NCI-H774 (cell line): ENCODE measurements around the gene E2F8.

Source experiments
- DNase-seq: peaks from one replicate; lab custom pipeline; 2025; lab: John Stamatoyannopoulos, UW

Gene E2F8

DNA sequence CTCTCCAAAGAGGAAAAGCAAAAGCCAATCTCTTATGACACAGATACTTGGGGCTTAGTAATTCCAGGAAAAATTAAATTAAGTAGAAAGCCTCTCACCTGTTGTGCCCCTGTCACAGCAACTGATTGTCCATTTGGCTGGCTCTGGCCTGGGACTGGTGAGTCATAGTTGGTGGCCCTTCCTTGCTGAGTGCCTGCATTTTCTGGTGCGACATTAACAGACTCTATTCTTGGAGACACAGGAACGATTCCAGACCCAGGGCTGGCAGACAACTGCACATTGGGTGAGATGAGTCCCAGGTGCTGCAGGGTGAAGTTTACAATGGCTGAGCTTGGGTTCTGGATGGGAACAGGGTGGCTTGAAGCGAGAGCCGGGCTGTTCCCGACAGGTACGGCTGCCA, 15.6 kb downstream of the E2F8 start:
- no peak for DNase-seq

DNA sequence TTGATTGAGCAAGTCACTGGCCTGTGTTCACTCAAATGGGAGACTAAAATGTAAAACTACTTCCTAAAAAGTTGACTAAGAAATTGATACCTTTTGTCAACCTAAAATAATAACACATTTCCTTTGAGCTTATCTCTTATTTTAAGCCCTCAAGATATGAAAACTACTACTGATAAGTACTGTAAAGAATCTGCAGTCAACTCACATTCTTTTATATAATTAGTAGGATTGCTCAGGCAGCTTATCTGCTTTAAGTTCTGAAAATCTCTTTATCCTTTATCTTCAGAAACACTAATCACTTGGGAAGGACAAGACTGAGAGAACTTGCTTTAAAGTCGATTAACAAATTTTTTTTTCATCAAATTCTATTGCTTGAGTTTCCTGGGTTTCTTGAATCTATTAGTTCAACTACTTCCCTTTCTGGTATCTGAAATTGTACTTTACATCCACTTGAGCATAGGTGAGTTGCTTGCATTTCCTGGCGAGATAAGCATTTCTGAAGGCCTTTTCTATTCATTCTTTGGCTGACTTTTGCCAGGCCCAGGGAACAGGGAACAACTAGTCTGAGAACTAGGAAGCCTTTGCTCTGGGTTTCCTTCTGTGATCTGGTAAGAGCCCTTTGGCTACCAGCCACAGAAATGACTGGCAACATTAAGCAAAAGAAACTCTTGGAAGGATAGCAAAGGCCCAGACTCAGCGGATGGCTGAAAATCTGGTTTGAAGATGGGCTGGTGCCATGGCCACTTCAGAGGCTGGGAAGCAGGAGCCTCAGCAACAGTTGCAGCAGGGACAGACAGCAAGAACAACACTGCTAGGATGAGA, 19.6 kb downstream of the E2F8 start:
- no peak for DNase-seq

DNA sequence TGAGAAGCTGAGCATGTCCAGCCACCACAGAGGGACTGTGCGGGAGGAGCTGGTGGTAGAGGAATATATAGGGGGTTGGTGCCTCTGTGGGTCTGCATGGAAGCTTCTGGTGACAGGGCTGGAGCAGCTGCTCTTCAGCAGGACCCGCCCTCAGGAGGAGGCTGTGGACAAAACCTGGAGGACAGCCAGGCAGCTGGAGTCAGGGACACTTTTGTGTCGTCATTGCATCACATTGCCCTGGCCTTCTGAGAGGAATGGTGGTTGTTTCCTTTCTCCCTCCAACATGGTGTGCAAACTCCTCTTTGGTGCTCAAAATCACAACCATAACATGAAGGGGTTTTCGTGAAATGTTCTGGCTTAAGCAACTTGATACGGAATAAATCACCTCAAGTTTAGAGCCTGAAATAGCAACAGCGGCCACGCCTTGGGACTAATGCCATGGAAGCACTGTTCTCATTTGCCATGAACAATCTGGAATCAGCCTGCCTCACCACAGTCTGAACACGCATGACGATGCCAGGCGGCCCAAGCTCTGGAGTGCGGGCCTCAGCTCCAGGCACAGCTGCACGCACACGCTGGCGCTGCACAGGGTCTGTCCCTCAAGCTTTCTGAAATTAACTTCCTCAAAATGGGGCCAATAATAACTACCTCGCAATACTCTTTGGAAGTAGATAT, 21.8 kb downstream of the E2F8 start:
- DNase-seq, result no peak

DNA sequence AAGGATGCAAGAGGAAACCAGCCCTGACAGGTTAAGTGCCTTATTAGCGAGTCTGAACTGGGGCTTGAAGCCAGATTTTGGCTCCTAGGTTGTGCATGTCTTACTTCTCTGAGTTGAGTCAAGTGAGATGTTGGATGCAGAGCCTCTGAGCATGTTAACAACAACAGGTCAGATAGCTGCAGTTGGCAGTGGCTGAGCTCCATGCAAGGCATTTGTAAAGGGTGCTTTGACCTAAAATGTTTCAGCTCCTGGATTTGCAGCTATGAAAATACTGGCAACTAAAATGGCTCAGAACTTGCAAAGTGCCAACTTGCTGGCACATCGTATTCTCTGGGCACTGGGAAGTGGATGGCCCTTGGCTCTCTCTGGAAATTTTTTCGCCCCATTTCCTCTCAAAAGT, 22.5 kb downstream of the E2F8 start:
- no peak for DNase-seq

GRCh38 chr11:19216709-19217374, 23.9 kb downstream of the E2F8 start:
- no peak for DNase-seq

- no peak for DNase-seq
Observed at GRCh38 chr11:19216021-19216420, 24.7 kb downstream of the E2F8 start.

DNA sequence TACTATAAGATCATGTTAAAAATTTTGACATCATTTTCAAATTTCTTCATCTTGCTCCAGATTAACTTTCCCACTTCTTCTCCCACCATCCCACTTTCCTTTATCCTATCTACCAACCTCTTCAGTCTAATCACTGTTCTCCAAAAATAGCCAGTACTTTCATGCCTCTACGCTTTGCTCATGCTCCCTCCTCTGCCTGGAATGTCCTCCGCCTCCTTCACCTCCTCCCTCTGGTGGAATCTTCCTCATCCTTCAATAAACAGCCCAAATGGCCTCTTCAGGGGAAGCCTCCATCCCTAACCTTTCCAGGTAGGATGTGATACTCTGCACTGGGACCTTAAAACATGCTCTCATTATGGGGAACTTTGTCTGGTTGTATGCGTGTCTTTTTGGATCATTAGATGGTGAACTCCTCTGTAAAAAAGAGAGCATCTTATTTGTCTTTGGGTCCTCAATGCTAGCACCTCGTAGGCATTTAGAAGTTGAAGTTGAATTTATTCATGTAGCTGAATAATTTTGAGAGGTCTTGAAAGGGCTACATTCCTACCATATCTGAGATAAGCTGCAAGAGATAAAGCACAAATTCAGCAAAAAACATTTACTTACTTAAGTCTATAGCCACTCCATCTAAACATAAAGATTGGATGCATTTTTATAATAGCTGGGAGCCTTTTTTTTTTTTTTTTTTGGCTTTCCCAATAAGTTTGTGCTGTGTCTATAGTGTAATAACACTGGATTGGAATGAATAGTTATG, 31.0 kb downstream of the E2F8 start:
- no peak for DNase-seq

DNA sequence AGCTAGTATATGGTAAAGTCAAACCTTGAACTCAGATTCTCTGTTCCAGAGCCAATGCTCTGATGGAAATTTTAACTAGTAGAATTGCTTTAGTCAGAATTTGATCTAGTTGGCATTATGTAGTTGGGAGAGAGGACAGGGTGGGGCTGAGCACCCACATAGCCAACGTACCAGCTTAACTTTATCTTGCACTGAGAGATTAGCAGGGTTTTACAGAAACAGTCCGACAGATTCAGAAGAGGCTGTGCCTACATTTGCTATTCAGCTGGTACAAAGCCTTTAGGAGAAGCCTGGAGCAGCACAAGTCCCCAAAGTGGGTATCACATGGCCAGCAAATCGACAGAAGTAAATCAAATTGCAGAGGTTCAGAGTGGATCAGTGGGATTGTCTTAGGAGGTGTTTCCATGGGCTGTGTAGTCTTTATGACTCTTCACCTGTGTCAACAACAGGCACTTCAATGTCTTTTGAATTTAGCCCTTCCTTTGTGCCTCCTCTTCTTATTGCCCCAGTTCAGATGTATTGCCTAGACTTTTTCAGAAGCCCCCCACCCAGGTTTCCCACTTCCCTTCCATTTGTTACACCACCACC, 31.7 kb downstream of the E2F8 start:
- DNase-seq, result no peak

DNA sequence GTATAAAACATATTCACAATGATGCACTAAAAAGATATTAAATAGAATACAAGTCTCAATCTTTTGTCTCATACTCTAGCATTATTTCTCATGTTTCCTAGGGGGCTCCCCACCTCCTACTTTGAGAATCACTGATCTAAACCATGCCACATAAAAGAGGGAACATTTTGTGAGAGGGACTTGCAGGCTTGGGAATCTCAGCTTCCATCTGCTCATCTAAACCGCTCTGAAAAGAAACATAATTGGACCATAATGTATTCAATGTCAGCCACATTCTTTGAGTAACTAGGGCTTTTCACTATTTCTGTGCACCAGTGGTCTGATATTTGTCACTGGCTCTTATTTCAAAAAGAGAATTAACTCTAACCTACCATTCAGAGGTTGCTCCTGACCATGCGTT, 32.6 kb downstream of the E2F8 start:
- DNase-seq, result no peak

DNA sequence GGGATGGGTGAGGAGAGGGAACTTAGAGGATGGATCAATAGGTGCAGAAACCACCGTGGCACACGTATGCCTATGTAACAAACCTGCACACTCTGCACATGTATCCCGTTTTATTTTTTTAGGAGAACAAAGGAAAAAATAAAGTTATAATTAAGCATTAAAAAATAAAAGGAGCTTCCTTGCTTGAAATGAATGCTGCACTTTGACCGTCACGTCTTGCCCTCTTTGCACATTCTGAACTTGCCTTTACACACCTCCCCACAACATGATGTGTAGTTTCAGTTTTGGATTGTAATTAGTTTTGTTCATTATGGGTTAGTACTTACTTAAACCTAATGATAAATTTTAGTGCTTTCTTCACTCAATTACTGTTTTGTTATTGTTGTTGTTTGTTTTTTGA, 35.9 kb downstream of the E2F8 start:
- DNase-seq, result no peak

- no peak for DNase-seq
Observed at GRCh38 chr11:19201737-19202605, 38.8 kb downstream of the E2F8 start, which contains the start of gene CSRP3. Gene CSRP3, minus strand, starts transcription at chr11:19201983. Its CDS starts 9,535 bp downstream, at chr11:19192448.

DNA sequence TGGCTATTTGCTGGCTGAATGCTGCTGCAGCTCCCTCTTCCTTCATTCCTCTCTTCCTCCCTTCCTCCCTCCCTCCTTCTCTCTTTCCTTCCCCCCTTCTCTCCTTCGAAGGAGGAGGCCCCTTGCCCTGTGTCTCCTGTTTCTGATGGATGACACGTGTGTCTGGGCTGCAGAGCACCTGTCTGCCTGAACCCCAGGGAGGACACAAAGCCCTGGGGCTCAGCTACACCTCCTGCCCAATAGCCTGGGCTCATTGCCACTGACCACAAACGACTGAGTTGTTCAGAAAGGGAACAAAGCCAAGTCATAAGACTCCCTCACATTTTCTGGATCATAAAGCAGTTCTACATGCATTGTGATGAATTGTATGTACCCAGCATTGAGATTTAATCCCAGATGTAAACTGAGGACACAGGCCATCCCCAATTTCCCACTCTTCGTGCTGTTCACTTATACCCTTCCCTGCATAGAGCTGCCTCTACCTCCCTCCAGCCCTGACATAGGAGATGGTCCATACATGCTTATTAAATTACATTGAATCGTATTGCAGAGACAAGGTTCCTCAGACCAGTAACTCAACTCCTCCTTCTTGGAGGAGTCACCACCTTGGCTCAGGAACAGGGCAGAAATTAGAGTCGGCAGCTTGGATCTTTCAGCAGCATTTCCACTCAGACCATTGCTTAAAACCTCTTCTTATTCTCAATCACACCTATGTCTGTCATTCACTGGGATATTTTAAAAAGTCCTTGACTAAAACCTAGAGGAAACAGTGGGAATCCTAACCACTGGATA, 40.1 kb downstream of the E2F8 start:
- no peak for DNase-seq

DNA sequence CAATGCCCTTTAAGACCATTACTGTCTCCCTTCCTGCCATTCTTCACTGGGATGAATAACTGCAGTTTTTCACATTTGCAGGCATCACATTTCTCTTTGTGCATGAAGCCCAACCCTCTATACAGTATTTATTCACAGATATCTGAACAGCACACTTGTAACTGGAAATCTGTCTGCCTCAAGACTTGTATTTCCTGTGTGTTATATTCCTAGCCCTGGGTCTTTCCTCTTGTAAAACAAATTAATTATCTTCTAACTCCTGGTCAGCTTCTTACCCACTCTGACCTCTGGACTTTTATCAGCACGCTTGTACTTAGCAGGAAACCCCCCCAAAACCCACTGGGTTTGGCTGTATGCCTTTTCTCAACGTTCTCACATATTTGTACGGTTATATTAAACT, 41.0 kb downstream of the E2F8 start:
- DNase-seq, result no peak

GRCh38 chr11:19199048-19199447, 41.7 kb downstream of the E2F8 start:
- no peak for DNase-seq

GRCh38 chr11:19196432-19196831, 44.3 kb downstream of the E2F8 start:
- DNase-seq, result no peak

DNA sequence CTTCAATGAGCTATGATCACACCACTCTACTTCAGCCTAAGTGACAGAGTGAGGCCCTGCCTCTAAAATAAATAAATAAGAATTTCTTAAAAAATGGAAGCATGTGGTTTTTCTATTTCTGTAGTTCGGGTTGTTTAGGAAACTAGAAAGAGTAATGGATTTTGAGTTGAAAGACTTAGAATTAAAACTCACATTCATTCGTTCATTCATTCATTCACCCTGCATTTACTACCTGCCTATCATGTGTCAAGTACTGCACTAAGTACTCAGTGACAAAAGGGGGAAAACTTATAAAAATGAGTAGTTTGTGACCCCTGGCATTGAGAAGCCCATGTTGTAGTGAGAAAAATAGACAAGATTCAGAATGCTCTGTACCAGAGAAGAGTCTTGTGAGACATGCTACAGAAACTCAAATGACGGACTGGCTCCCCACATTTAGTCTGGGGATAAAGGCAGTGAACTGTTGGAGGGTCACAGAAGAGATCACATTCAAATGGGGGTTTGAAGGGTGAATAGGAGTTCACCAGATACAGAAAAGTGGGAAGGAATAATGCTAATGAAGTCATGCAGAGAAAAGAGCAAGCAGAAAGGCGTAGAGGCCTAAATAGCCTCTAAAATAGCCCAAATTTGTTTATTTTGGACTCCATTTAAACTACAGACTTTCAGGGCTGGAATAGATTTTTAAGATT, 46.0 kb downstream of the E2F8 start:
- no peak for DNase-seq

GRCh38 chr11:19193916-19194315, 46.8 kb downstream of the E2F8 start:
- DNase-seq, result no peak

GRCh38 chr11:19191530-19192169, 49.1 kb downstream of the E2F8 start:
- no peak for DNase-seq

GRCh38 chr11:19187833-19188258, 52.9 kb downstream of the E2F8 start:
- no peak for DNase-seq
